GM12878 (cell line): ENCODE measurements around the gene TOX2.

ENCODE experiments used
- EP300 ChIP-seq, 2 experiments: fragments of 150-350 bp in 1 of 2; IDR thresholded peaks; 2 replicates each; pipeline ENCODE4 v1.6.1; 2011 to 2012; ENCODE audit warnings: low read depth in 2 of 2, low read length in 2 of 2, borderline replicate concordance in 1 of 2, improper control_type of control experiment in 1 of 2, inconsistent platforms in 1 of 2; ENCODE audit not compliant: control insufficient read depth in 1 of 2
- MXI1 ChIP-seq: fragments of 150-350 bp; IDR thresholded peaks from 2 replicates; pipeline ENCODE4 v1.6.1; 2011; ENCODE audit warnings: low read depth, mild to moderate bottlenecking, inconsistent platforms, low read length, improper control_type of control experiment
- SMARCA5 ChIP-seq: fragments of 450-650 bp; IDR thresholded peaks from 2 replicates; pipeline ENCODE4 v1.6.1; 2017; ENCODE audit warnings: mild to moderate bottlenecking
- YBX1 ChIP-seq: fragments of 450-650 bp; IDR thresholded peaks from 2 replicates; pipeline ENCODE4 v1.6.1; 2016; ENCODE audit warnings: antibody characterized with exemption
- TF ChIP-seq, protein P1 (sequence below): fragments of 450-650 bp; IDR thresholded peaks from 2 replicates; pipeline ENCODE4 v1.6.1; 2017; ENCODE audit warnings: mild to moderate bottlenecking, moderate library complexity
- TF ChIP-seq, protein P2 (sequence below): fragments of 450-650 bp; conservative IDR thresholded peaks from 2 replicates; pipeline ENCODE4 v1.6.1; 2017; ENCODE audit warnings: mild to moderate bottlenecking, moderate library complexity
- TF ChIP-seq, protein P3 (sequence below), 3 experiments: IDR thresholded peaks in 2 of 3; conservative IDR thresholded peaks in 1 of 3; 2 replicates each; pipeline ENCODE4 v1.5.1; 2011; ENCODE audit warnings: low read depth in 3 of 3, low read length in 3 of 3, mild to moderate bottlenecking in 3 of 3, control low read depth in 2 of 3, moderate library complexity in 2 of 3, inconsistent platforms in 1 of 3, mixed read lengths in 1 of 3; ENCODE audit not compliant: control insufficient read depth in 2 of 3, insufficient read depth in 1 of 3; ENCODE audit errors: extremely low read depth in 1 of 3

DNA sequence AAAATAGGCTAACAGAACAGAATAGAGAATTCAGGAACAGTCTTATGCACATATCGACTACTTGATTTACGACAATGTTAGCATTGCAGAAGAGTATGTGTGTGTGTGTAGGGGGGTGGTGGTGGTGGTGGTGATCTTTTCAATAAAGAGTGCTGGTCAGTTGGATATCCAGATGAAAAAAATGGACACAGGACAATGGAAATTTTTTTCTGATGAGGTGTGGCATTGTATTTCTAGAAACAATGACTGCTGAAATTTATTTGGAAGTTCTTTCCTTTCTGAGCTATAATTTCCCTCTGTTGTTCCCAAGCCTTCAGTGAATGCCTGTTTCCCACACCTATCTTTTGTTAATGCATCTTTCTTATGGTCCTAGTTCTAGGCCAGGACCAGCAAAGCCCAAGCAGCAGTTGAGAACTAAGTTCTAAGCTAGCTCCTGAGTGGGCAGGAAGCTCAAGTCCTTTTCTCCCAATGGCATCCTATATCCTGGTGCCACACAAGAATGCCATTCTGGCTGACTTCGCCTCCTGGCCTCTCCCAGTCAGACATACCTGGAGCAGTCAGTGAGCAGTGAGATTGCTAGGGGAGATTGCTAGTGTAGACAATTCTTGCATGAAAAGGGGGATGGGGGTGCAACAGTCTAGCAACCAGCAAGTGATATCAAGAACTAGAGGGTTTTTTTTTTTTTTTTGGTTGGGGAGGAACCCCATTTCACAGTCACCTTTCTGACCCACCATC, 1.2 kb upstream of the TOX2 start:
- TF ChIP-seq, protein P1, sequence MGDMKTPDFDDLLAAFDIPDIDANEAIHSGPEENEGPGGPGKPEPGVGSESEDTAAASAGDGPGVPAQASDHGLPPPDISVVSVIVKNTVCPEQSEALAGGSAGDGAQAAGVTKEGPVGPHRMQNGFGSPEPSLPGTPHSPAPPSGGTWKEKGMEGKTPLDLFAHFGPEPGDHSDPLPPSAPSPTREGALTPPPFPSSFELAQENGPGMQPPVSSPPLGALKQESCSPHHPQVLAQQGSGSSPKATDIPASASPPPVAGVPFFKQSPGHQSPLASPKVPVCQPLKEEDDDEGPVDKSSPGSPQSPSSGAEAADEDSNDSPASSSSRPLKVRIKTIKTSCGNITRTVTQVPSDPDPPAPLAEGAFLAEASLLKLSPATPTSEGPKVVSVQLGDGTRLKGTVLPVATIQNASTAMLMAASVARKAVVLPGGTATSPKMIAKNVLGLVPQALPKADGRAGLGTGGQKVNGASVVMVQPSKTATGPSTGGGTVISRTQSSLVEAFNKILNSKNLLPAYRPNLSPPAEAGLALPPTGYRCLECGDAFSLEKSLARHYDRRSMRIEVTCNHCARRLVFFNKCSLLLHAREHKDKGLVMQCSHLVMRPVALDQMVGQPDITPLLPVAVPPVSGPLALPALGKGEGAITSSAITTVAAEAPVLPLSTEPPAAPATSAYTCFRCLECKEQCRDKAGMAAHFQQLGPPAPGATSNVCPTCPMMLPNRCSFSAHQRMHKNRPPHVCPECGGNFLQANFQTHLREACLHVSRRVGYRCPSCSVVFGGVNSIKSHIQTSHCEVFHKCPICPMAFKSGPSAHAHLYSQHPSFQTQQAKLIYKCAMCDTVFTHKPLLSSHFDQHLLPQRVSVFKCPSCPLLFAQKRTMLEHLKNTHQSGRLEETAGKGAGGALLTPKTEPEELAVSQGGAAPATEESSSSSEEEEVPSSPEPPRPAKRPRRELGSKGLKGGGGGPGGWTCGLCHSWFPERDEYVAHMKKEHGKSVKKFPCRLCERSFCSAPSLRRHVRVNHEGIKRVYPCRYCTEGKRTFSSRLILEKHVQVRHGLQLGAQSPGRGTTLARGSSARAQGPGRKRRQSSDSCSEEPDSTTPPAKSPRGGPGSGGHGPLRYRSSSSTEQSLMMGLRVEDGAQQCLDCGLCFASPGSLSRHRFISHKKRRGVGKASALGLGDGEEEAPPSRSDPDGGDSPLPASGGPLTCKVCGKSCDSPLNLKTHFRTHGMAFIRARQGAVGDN: no peak
- no peak for TF ChIP-seq SMARCA5
- TF ChIP-seq YBX1: no peak
- TF ChIP-seq, protein P2, sequence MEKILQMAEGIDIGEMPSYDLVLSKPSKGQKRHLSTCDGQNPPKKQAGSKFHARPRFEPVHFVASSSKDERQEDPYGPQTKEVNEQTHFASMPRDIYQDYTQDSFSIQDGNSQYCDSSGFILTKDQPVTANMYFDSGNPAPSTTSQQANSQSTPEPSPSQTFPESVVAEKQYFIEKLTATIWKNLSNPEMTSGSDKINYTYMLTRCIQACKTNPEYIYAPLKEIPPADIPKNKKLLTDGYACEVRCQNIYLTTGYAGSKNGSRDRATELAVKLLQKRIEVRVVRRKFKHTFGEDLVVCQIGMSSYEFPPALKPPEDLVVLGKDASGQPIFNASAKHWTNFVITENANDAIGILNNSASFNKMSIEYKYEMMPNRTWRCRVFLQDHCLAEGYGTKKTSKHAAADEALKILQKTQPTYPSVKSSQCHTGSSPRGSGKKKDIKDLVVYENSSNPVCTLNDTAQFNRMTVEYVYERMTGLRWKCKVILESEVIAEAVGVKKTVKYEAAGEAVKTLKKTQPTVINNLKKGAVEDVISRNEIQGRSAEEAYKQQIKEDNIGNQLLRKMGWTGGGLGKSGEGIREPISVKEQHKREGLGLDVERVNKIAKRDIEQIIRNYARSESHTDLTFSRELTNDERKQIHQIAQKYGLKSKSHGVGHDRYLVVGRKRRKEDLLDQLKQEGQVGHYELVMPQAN: no peak
- TF ChIP-seq EP300 (IDR thresholded peaks at IDR 0.05; ENCODE audit: borderline replicate concordance in 1 of 2, control insufficient read depth in 1 of 2, low read depth in 2 of 2, low read length in 2 of 2): no peak
- TF ChIP-seq, protein P3, sequence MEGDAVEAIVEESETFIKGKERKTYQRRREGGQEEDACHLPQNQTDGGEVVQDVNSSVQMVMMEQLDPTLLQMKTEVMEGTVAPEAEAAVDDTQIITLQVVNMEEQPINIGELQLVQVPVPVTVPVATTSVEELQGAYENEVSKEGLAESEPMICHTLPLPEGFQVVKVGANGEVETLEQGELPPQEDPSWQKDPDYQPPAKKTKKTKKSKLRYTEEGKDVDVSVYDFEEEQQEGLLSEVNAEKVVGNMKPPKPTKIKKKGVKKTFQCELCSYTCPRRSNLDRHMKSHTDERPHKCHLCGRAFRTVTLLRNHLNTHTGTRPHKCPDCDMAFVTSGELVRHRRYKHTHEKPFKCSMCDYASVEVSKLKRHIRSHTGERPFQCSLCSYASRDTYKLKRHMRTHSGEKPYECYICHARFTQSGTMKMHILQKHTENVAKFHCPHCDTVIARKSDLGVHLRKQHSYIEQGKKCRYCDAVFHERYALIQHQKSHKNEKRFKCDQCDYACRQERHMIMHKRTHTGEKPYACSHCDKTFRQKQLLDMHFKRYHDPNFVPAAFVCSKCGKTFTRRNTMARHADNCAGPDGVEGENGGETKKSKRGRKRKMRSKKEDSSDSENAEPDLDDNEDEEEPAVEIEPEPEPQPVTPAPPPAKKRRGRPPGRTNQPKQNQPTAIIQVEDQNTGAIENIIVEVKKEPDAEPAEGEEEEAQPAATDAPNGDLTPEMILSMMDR (IDR thresholded peaks at IDR 0.05 in 2 of 3, conservative IDR thresholded peaks at IDR 0.05 in 1 of 3; ENCODE audit: control insufficient read depth in 2 of 3, extremely low read depth in 1 of 3, insufficient read depth in 1 of 3, low read depth in 3 of 3, low read length in 3 of 3): no peak
- TF ChIP-seq MXI1: no peak
